B cell (primary cell): Measurements from ENCODE around the gene ZNF672.

Experiments used
- CTCF ChIP-seq: fragments of 200-600 bp; IDR thresholded peaks from one replicate; pipeline ENCODE4 v1.8.0; 2022; ENCODE audit warnings: antibody characterized with exemption, mild to moderate bottlenecking
- EZH2 ChIP-seq: IDR thresholded peaks from 2 replicates; pipeline ENCODE4 v1.6.1; 2012; ENCODE audit warnings: borderline replicate concordance, low read depth, mild to moderate bottlenecking, moderate library complexity, low read length; ENCODE audit not compliant: insufficient read depth, poor library complexity, severe bottlenecking

DNA sequence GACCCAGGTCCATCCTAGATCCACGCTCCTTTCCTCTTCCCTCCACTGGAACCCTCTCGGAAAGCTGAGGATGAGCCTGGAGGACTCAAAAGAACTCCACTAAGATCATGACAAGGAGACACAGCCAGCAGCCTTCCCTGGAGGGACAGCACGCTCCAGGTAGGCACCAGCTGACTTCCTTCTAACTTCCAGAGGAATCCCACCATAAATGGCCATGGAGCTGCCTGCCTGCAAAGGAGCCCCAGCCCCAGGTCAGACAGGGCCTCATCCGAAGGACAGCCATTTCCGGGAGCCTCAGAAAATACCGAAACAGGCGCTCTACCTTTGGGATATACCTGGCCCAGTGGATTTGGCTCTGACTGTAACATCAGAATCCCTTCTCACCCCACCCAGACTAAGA is 16.4 kb upstream of the ZNF672 start:
- TF ChIP-seq CTCF = no peak
- TF ChIP-seq EZH2 = no peak
